GM12878 (cell line): ENCODE results near the gene KLHL8. TPM values are rescaled to one million over a fixed set of nuclear protein-coding genes. Genes with fewer than 3 reads are reported as not detected.
A peak's percentile ranks its signal among the peaks of the same experiment; 100 is the strongest.

ENCODE experiments used
- ATAC-seq: fragments of 200-7000 bp; cut with Tn5 transposase; 3 replicates; pipeline ENCODE4 v1.9.1; 2020; ENCODE audit warnings: mild to moderate bottlenecking, moderate library complexity
- BruUV-seq: library from RNA; stranded (reverse); fragments of 400-500 nt; replicated peaks from 2 replicates; lab custom pipeline; 2021; lab: Mats Ljungman, UMichigan
- CTCF ChIA-PET: fragments of 300-600 bp; sonication (Branson Sonifier 250); formaldehyde crosslinking; extraction: SDS; loops from one replicate; lab custom pipeline; 2021; ENCODE audit warnings: inconsistent platforms; lab: Yijun Ruan, JAX
- POLR2A ChIA-PET: fragments of 350-600 bp; formaldehyde crosslinking; extraction: SDS; loops from one replicate; lab custom pipeline; 2021; ENCODE audit warnings: inconsistent platforms; lab: Charles Lee
- RAD21 ChIA-PET: fragments of 300-600 bp; sonication (Branson Sonifier 250); formaldehyde crosslinking; loops from one replicate; lab custom pipeline; 2023; ENCODE audit warnings: antibody characterized with exemption; ENCODE audit not compliant: unreplicated experiment; lab: Charles Lee
- SMC1A ChIA-PET: fragments of 300-600 bp; sonication (Branson Sonifier 250); formaldehyde crosslinking; loops from one replicate; lab custom pipeline; 2023; ENCODE audit not compliant: unreplicated experiment, uncharacterized antibody; lab: Charles Lee
- DNase-seq: peaks from one replicate; pipeline ENCODE4 v3.0.0-alpha.2; 2011; ENCODE audit warnings: low read depth, low spot score
- FAIRE-seq: peaks from 3 replicates; lab custom pipeline; 2011; peaks lifted over from hg19 to GRCh38; lab: Jason Lieb, UNC
- H2AFZ ChIP-seq: 2 replicates; pipeline ENCODE4 v1.6.0; 2011; ENCODE audit warnings: low read depth, low read length, control low read depth; ENCODE audit not compliant: control insufficient read depth
- H3K27ac ChIP-seq: 2 replicates; pipeline ENCODE4 v1.5.1; 2011; ENCODE audit warnings: control low read depth; ENCODE audit not compliant: control insufficient read depth, insufficient read depth
- H3K27me3 ChIP-seq, 2 experiments: replicated peaks in 1 of 2; 2 replicates each; pipeline versions ENCODE4 v1.6.0 to v1.6.1; 2011; ENCODE audit warnings: low read length in 1 of 2; ENCODE audit not compliant: control insufficient read depth in 2 of 2, insufficient read depth in 2 of 2
- H3K36me3 ChIP-seq, 2 experiments: 2 replicates each; pipeline ENCODE4 v1.5.1; 2011; ENCODE audit warnings: low read length in 1 of 2; ENCODE audit not compliant: control insufficient read depth in 2 of 2, insufficient read depth in 2 of 2
- H3K4me1 ChIP-seq: 2 replicates; pipeline ENCODE4 v1.6.1; 2011; ENCODE audit warnings: mild to moderate bottlenecking, low read length, moderate library complexity, mixed read lengths; ENCODE audit not compliant: control insufficient read depth, insufficient read depth
- H3K4me2 ChIP-seq: 2 replicates; pipeline ENCODE4 v1.6.0; 2011; ENCODE audit warnings: control low read depth; ENCODE audit not compliant: control insufficient read depth, insufficient read depth
- H3K4me3 ChIP-seq: fragments of 200-600 bp; sonication (generic); 2 replicates; pipeline ENCODE4 v1.5.1; 2016
- H3K79me2 ChIP-seq: 2 replicates; pipeline ENCODE4 v1.6.0; 2011; ENCODE audit warnings: low read length; ENCODE audit not compliant: control insufficient read depth, insufficient read depth
- H3K9ac ChIP-seq: 2 replicates; pipeline ENCODE4 v1.8.0; 2011; ENCODE audit warnings: low read length, control low read depth, mixed read lengths; ENCODE audit not compliant: control insufficient read depth, insufficient read depth
- H3K9me3 ChIP-seq: replicated peaks from 3 replicates; pipeline ENCODE4 v1.5.1; 2011; ENCODE audit warnings: mild to moderate bottlenecking, low read length; ENCODE audit not compliant: control insufficient read depth, insufficient read depth
- H4K20me1 ChIP-seq: 2 replicates; pipeline ENCODE4 v1.6.0; 2011; ENCODE audit not compliant: control insufficient read depth, insufficient read depth
- BHLHE40 ChIP-seq, 2 experiments: fragments of 450-650 bp in 1 of 2; IDR thresholded peaks; 2 replicates each; pipeline ENCODE4 v1.6.1; 2011 to 2017; ENCODE audit warnings: low read depth in 2 of 2, borderline replicate concordance in 1 of 2, improper control_type of control experiment in 1 of 2, low read length in 1 of 2, mild to moderate bottlenecking in 1 of 2
- RAD51 ChIP-seq: fragments of 450-650 bp; IDR thresholded peaks from 2 replicates; pipeline ENCODE4 v1.6.1; 2016; ENCODE audit warnings: moderate library complexity, mild to moderate bottlenecking, inconsistent platforms
- SIX5 ChIP-seq: IDR thresholded peaks from 2 replicates; pipeline ENCODE4 v1.6.1; 2011; ENCODE audit warnings: mild to moderate bottlenecking, low read depth, low read length, moderate library complexity; ENCODE audit not compliant: severe bottlenecking
- SPI1 ChIP-seq: IDR thresholded peaks from 2 replicates; pipeline ENCODE4 v1.6.1; 2011; ENCODE audit warnings: low read depth, mild to moderate bottlenecking, low read length, moderate library complexity, borderline replicate concordance; ENCODE audit not compliant: insufficient read depth
- TARDBP ChIP-seq: IDR thresholded peaks from 2 replicates; pipeline ENCODE4 v1.6.1; 2016; ENCODE audit warnings: borderline replicate concordance
- WRNIP1 ChIP-seq: IDR thresholded peaks from 2 replicates; pipeline ENCODE4 v1.6.1; 2011; ENCODE audit warnings: low read depth, low read length, improper control_type of control experiment, borderline replicate concordance
- ZNF622 ChIP-seq: fragments of 450-650 bp; IDR thresholded peaks from 2 replicates; pipeline ENCODE4 v1.6.1; 2017; ENCODE audit warnings: mild to moderate bottlenecking, inconsistent platforms
- WGBS: methylation state at CpG from one replicate; pipeline ENCODE4 v1.1.6; 2016; ENCODE audit warnings: low lambda C conversion rate; ENCODE audit not compliant: insufficient replicate concordance, insufficient coverage; ENCODE audit errors: missing lambda C conversion rate; 5-methylcytosine and 5-hydroxymethylcytosine counted together
- in situ Hi-C: fragments of 300-500 bp; cut with MboI; formaldehyde crosslinking; loops from 9 replicates; pipeline ENCODE4 v1.14.3; 2018; ENCODE audit warnings: mixed read lengths
- intact Hi-C: fragments of 100-400 bp; cut with micrococcal nuclease; formaldehyde crosslinking; loops from one replicate; pipeline ENCODE4 v1.14.2; 2022; ENCODE audit not compliant: unreplicated experiment
- polyA plus RNA-seq, 11 experiments: library from polyadenylated mRNA; depleted of rRNA in 4 of 11; unstranded in 6 of 11; stranded (reverse) in 5 of 11; fragments of >200 nt; fragmentation: Nextera tagmentation in 4 of 11; fragmentation: Illumina TruSeq in 1 of 11; extraction: Ambion mirVana in 4 of 11; extraction: Trizol in 1 of 11; gene quantifications; 1 replicate in 1 of 11; 2 replicates in 10 of 11; pipeline versions ENCODE4 v1.2.1 to v1.2.3, GENCODE V29; 2011 to 2016; ENCODE audit warnings: inconsistent platforms in 2 of 11, missing spikeins in 2 of 11, low read depth in 1 of 11
- total RNA-seq, 4 experiments: library from RNA; depleted of rRNA in 3 of 4; stranded (reverse); fragments of >200 nt in 3 of 4; fragmentation: Illumina TruSeq in 1 of 4; extraction: Trizol in 1 of 4; gene quantifications; 2 replicates each; pipeline versions ENCODE4 v1.2.1 to v1.2.3, GENCODE V29; 2013 to 2021
- TF ChIP-seq, protein P1 (sequence below): IDR thresholded peaks from 2 replicates; pipeline ENCODE4 v1.6.1; 2011; ENCODE audit warnings: borderline replicate concordance, low read depth, mild to moderate bottlenecking, moderate library complexity, mixed read lengths, low read length; ENCODE audit not compliant: insufficient read depth; ENCODE audit errors: extremely low read length
- TF ChIP-seq, protein P2 (sequence below): fragments of 150-350 bp; IDR thresholded peaks from 2 replicates; pipeline ENCODE4 v1.6.1; 2014; ENCODE audit warnings: mild to moderate bottlenecking, low read depth, low read length

Gene KLHL8
- total and polyA plus RNA-seq, 10 of the 15 experiments (the other 5 are each of a cell fraction or from before 2014, with no cell fraction given), result 4.5 to 13.1 (median 9.0) TPM

DNA sequence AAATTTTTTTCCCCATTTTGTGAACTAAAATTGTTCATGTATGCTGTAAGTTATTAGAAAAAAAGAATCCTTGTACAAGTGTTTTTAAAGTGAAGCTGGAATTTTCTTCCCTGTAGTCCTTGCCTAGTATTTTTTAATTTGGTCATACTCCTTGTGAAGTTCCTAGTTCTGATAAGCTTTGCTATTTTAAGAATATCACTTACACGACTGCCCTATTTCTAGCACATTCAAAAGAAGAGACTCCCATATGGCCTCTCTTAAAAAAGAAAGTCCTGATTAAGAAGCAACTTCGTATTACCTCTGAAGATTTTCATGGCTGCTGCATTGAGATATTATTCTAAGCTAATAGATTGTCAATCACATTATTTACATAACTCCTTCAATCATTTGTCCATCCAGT, 87.2 kb downstream of the KLHL8 start:
- RAD21 ChIA-PET, result no interaction called here
- no peak for FAIRE-seq
- Histone ChIP-seq H3K27ac (no peak overlapping the region), H3K27me3 (no peaks in the 10 kb centered on the region), H2AFZ (no peak overlapping the region), H4K20me1 (no peaks in the 10 kb centered on the region)
- intact Hi-C loops, result no loop called here
- POLR2A ChIA-PET, result no interaction called here
- in situ Hi-C loops, result no loop called here
- SMC1A ChIA-PET, result interaction anchor here (1.0 to 3.4 kb wide), 3 partner anchors 12 to 211 kb away, joined by 3 to 12 read pairs (median 7); no protein-coding TSS in a partner anchor
- TF ChIP-seq WRNIP1 (no peak), ZNF622 (no peak)
- TF ChIP-seq, all 136 proteins: peak for 0
- peaks cover 14 to 59% of the 10 kb centered on the region in 2 experiments for H3K36me3 ChIP-seq
- CTCF ChIA-PET, result interaction anchor here (0.7 to 3.2 kb wide), 6 partner anchors 14 to 211 kb away, joined by 3 to 15 read pairs (median 4); no protein-coding TSS in a partner anchor
- no peak overlapping the region for H3K9ac ChIP-seq
- H3K79me2 ChIP-seq, result no peaks in the 10 kb centered on the region
- whole genome bisulfite sequencing, result 90% methylated on average over 2 of the region's 2 CpGs
- no peaks in the 10 kb centered on the region for H3K9me3 ChIP-seq
- H3K4me2 ChIP-seq, result no peak overlapping the region
- no peak for ATAC-seq
- no peak for DNase-seq
- H3K4me3 ChIP-seq, result no peak overlapping the region
- no peaks in the 10 kb centered on the region for H3K4me1 ChIP-seq
- BruUV-seq, result no TSS peak

DNA sequence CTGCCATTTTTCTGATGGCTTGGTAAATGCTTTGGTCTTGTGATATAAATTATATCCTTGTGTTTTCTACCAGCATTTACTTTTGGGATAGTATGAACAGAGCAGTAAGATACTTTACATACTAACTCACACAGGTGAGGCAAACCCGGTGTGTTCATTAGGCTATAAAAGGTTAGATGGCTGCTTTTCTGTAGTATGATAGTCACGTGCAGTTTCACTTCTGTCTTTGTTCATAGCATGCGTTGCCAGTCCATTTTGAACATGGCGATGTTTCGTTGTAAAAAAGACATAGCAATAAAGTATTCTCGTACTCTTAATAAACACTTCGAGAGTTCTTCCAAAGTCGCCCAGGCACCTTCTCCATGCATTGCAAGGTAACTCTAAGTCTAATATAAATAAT, 88.4 kb downstream of the KLHL8 start:
- peaks cover 14 to 54% of the 10 kb centered on the region in 2 experiments for H3K36me3 ChIP-seq

More for the DNA sequence above, 88.4 kb downstream of the KLHL8 start:
- Histone ChIP-seq H3K4me1 (no peaks in the 10 kb centered on the region), H2AFZ (no peak overlapping the region), H3K27ac (no peak overlapping the region), H3K4me2 (no peak overlapping the region), H3K79me2 (no peaks in the 10 kb centered on the region), H3K27me3 (no peaks in the 10 kb centered on the region), H3K9ac (no peak overlapping the region), H4K20me1 (no peaks in the 10 kb centered on the region), H3K9me3 (no peaks in the 10 kb centered on the region), H3K4me3 (no peak overlapping the region)
- ATAC-seq (no peak), FAIRE-seq (no peak), DNase-seq (no peak)
- intact Hi-C loops, result no loop called here
- 66% methylated on average over 8 of the region's 8 CpGs for WGBS
- in situ Hi-C loops, result no loop called here
- TF ChIP-seq BHLHE40 (IDR thresholded peaks at IDR 0.05; ENCODE audit: borderline replicate concordance in 1 of 2, low read depth in 2 of 2, low read length in 1 of 2) (peak; percentile 70 to 72), SPI1 (peak; percentile 54; the same call in 1 of the 2 replicates), RAD51 (peak; percentile 20; the same call in 1 of the 2 replicates), TARDBP (no peak), SIX5 (no peak)
- TF ChIP-seq, protein P1, sequence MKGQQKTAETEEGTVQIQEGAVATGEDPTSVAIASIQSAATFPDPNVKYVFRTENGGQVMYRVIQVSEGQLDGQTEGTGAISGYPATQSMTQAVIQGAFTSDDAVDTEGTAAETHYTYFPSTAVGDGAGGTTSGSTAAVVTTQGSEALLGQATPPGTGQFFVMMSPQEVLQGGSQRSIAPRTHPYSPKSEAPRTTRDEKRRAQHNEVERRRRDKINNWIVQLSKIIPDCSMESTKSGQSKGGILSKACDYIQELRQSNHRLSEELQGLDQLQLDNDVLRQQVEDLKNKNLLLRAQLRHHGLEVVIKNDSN, result no peak
- TF ChIP-seq, protein P2, sequence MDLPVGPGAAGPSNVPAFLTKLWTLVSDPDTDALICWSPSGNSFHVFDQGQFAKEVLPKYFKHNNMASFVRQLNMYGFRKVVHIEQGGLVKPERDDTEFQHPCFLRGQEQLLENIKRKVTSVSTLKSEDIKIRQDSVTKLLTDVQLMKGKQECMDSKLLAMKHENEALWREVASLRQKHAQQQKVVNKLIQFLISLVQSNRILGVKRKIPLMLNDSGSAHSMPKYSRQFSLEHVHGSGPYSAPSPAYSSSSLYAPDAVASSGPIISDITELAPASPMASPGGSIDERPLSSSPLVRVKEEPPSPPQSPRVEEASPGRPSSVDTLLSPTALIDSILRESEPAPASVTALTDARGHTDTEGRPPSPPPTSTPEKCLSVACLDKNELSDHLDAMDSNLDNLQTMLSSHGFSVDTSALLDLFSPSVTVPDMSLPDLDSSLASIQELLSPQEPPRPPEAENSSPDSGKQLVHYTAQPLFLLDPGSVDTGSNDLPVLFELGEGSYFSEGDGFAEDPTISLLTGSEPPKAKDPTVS, result no peak
- CTCF ChIA-PET, result interaction anchor here (3.2 kb wide), 1 partner anchor 210 kb away, joined by 15 read pairs; no protein-coding TSS in a partner anchor
- POLR2A ChIA-PET, result no interaction called here
- RAD21 ChIA-PET, result no interaction called here
- no TSS peak for BruUV-seq
- SMC1A ChIA-PET, result interaction anchor here (1.9 kb wide), 1 partner anchor 210 kb away, joined by 7 read pairs; no protein-coding TSS in a partner anchor
